ENCODE results near the gene CPXM2. TPM values are rescaled to one million over a fixed set of nuclear protein-coding genes. Genes with fewer than 3 reads are reported as not detected.
A peak's percentile ranks its signal among the peaks of the same experiment; 100 is the strongest.

Gene CPXM2
- total and polyA plus RNA-seq, 10 of the 15 experiments (the other 5 are each of a cell fraction or from before 2014, with no cell fraction given): 0.08 to 1.1 (median 0.58) TPM

- Histone ChIP-seq H3K4me1 (ENCODE audit: control insufficient read depth, insufficient read depth, low read length) (no peaks in the 10 kb centered on the region), H3K27me3 (replicated peaks in 1 of 2; ENCODE audit: control insufficient read depth in 2 of 2, insufficient read depth in 2 of 2, low read length in 1 of 2) (peaks cover 0 to 2% of the 10 kb centered on the region in 2 experiments; a peak in 3 of 4 replicates), H3K79me2 (ENCODE audit: control insufficient read depth, insufficient read depth, low read length) (no peaks in the 10 kb centered on the region), H3K27ac (ENCODE audit: control insufficient read depth, insufficient read depth) (no peak overlapping the region), H3K36me3 (ENCODE audit: control insufficient read depth in 2 of 2, insufficient read depth in 2 of 2, low read length in 1 of 2) (no peaks in the 10 kb centered on the region), H4K20me1 (ENCODE audit: control insufficient read depth, insufficient read depth) (no peaks in the 10 kb centered on the region), H3K4me2 (ENCODE audit: control insufficient read depth, insufficient read depth) (no peak overlapping the region), H2AFZ (ENCODE audit: control insufficient read depth, low read depth, low read length) (no peak overlapping the region), H3K9ac (ENCODE audit: control insufficient read depth, insufficient read depth, low read length) (no peak overlapping the region), H3K9me3 (replicated peaks; ENCODE audit: control insufficient read depth, insufficient read depth, low read length) (no peaks in the 10 kb centered on the region), H3K4me3 (no peak overlapping the region)
- intact Hi-C loops (cut with micrococcal nuclease; ENCODE audit: unreplicated experiment) (no loop called here), in situ Hi-C loops (cut with MboI) (no loop called here)
- DNase-seq (ENCODE audit: low read depth, low spot score) (no peak), FAIRE-seq (no peak), ATAC-seq (no peak)
- ChIA-PET CTCF (interaction anchor here (0.6 to 1.2 kb wide), 3 partner anchors 9 to 283 kb away, joined by 3 to 4 read pairs (median 4); no protein-coding TSS in a partner anchor), RAD21 (ENCODE audit: unreplicated experiment) (no interaction called here), SMC1A (ENCODE audit: uncharacterized antibody, unreplicated experiment) (interaction anchor here (1.3 to 1.4 kb wide), 2 partner anchors 31 to 86 kb away, joined by 3 to 4 read pairs; no protein-coding TSS in a partner anchor), POLR2A (no interaction called here)
- WGBS (ENCODE audit: insufficient coverage, insufficient replicate concordance, low lambda C conversion rate, missing lambda C conversion rate): 50% methylated on average over 9 of the region's 9 CpGs
- TF ChIP-seq BHLHE40 (IDR thresholded peaks at IDR 0.05; ENCODE audit: borderline replicate concordance in 1 of 2, low read depth in 2 of 2, low read length in 1 of 2) (0 out of 4 replicates have a peak, but pooled peaks of 1 of the 2 experiments have one; percentile 6), ZBTB33 (IDR thresholded peaks at IDR 0.05) (no peak)
- BruUV-seq (replicated peaks): no TSS peak
These were observed 26.3 kb downstream of the CPXM2 start for GRCh38 chr10:123865350-123865749.

GRCh38 chr10:123864923-123865322 lies 26.7 kb downstream of the CPXM2 start:
- no peak for FAIRE-seq
- in situ Hi-C loops (cut with MboI): no loop called here
- RAD21 ChIA-PET (ENCODE audit: unreplicated experiment): no interaction called here
- Histone ChIP-seq H3K4me3 (no peak overlapping the region), H3K36me3 (ENCODE audit: control insufficient read depth in 2 of 2, insufficient read depth in 2 of 2, low read length in 1 of 2) (no peaks in the 10 kb centered on the region), H3K4me1 (ENCODE audit: control insufficient read depth, insufficient read depth, low read length) (no peaks in the 10 kb centered on the region), H2AFZ (ENCODE audit: control insufficient read depth, low read depth, low read length) (no peak overlapping the region), H4K20me1 (ENCODE audit: control insufficient read depth, insufficient read depth) (no peaks in the 10 kb centered on the region), H3K27me3 (replicated peaks in 1 of 2; ENCODE audit: control insufficient read depth in 2 of 2, insufficient read depth in 2 of 2, low read length in 1 of 2) (peaks cover 0 to 2% of the 10 kb centered on the region in 2 experiments; a peak in 3 of 4 replicates), H3K79me2 (ENCODE audit: control insufficient read depth, insufficient read depth, low read length) (no peaks in the 10 kb centered on the region), H3K27ac (ENCODE audit: control insufficient read depth, insufficient read depth) (no peak overlapping the region), H3K4me2 (ENCODE audit: control insufficient read depth, insufficient read depth) (no peak overlapping the region), H3K9ac (ENCODE audit: control insufficient read depth, insufficient read depth, low read length) (no peak overlapping the region), H3K9me3 (replicated peaks; ENCODE audit: control insufficient read depth, insufficient read depth, low read length) (no peaks in the 10 kb centered on the region)
- intact Hi-C loops (cut with micrococcal nuclease; ENCODE audit: unreplicated experiment): no loop called here
- no peak for ATAC-seq
- WGBS (ENCODE audit: insufficient coverage, insufficient replicate concordance, low lambda C conversion rate, missing lambda C conversion rate): 35% methylated on average over 9 of the region's 9 CpGs
- no peak for DNase-seq (ENCODE audit: low read depth, low spot score)
- CTCF ChIA-PET: interaction anchor here (0.6 to 1.2 kb wide), 2 partner anchors 25 to 282 kb away, joined by 3 to 4 read pairs; no protein-coding TSS in a partner anchor
- BruUV-seq (replicated peaks): no TSS peak
- POLR2A ChIA-PET: no interaction called here
- SMC1A ChIA-PET (ENCODE audit: uncharacterized antibody, unreplicated experiment): interaction anchor here (1.3 to 1.4 kb wide), 4 partner anchors 14 to 85 kb away, joined by 3 to 4 read pairs (median 4); no protein-coding TSS in a partner anchor
- TF ChIP-seq FOS (IDR thresholded peaks at IDR 0.05; ENCODE audit: borderline replicate concordance, extremely low read depth, insufficient read length) (no peak), RCOR1 (conservative IDR thresholded peaks at IDR 0.05; ENCODE audit: low read depth, low read length) (no peak), RB1 (IDR thresholded peaks at IDR 0.05; ENCODE audit: borderline replicate concordance) (no peak), MYB (IDR thresholded peaks at IDR 0.05; ENCODE audit: borderline replicate concordance, low read depth, low read length) (no peak), CREM (IDR thresholded peaks at IDR 0.05; ENCODE audit: low read depth) (no peak), IRF5 (IDR thresholded peaks at IDR 0.05; ENCODE audit: borderline replicate concordance) (no peak), NR2C1 (IDR thresholded peaks at IDR 0.05) (no peak), ZBTB11 (CRISPR knock-in tag; IDR thresholded peaks at IDR 0.05) (no peak)
